H9 (cell line): ENCODE measurements around the gene GRB14. TPM values are rescaled to one million over a fixed set of nuclear protein-coding genes. Genes with fewer than 3 reads are reported as not detected.

Source experiments
- DNase-seq: peaks from one replicate; pipeline ENCODE4 v3.0.0-alpha.2; 2017
- H2AFZ ChIP-seq: one replicate; pipeline ENCODE4 v1.6.1; 2013; ENCODE audit warnings: mild to moderate bottlenecking, low read length, control low read depth, moderate library complexity
- H2AK5ac ChIP-seq: 2 replicates; pipeline ENCODE4 v1.6.1; 2013; ENCODE audit warnings: low read length, control low read depth, mixed read lengths; ENCODE audit not compliant: insufficient read length
- H2BK120ac ChIP-seq: one replicate; pipeline ENCODE4 v1.6.1; 2013; ENCODE audit warnings: low read depth, mild to moderate bottlenecking, low read length, control low read depth, inconsistent platforms; ENCODE audit not compliant: poor library complexity, severe bottlenecking
- H2BK12ac ChIP-seq: 2 replicates; pipeline ENCODE4 v1.6.1; 2013; ENCODE audit warnings: low read length, control low read depth, mixed read lengths, low read depth; ENCODE audit not compliant: insufficient read length
- H2BK15ac ChIP-seq: 2 replicates; pipeline ENCODE4 v1.6.1; 2013; ENCODE audit warnings: low read depth, low read length, control low read depth
- H2BK20ac ChIP-seq: one replicate; pipeline ENCODE4 v1.6.1; 2013; ENCODE audit warnings: low read depth, mild to moderate bottlenecking, low read length, control low read depth, inconsistent platforms; ENCODE audit not compliant: poor library complexity, severe bottlenecking
- H2BK5ac ChIP-seq: 2 replicates; pipeline ENCODE4 v1.6.1; 2013; ENCODE audit warnings: low read length, control low read depth, mixed read lengths; ENCODE audit not compliant: insufficient read length
- H3K14ac ChIP-seq: 2 replicates; pipeline ENCODE4 v1.6.1; 2013; ENCODE audit warnings: low read length, control low read depth; ENCODE audit not compliant: insufficient read depth
- H3K18ac ChIP-seq: 2 replicates; pipeline ENCODE4 v1.6.1; 2013; ENCODE audit warnings: low read depth, mild to moderate bottlenecking, mixed read lengths, low read length, control low read depth; ENCODE audit not compliant: insufficient read length
- H3K23ac ChIP-seq: 2 replicates; pipeline ENCODE4 v1.6.1; 2013; ENCODE audit warnings: low read length, control low read depth, mixed read lengths, low read depth; ENCODE audit not compliant: insufficient read length
- H3K23me2 ChIP-seq: 2 replicates; pipeline ENCODE4 v1.6.1; 2013; ENCODE audit warnings: low read depth, mild to moderate bottlenecking, mixed read lengths, low read length, control low read depth; ENCODE audit not compliant: insufficient read length, poor library complexity, severe bottlenecking
- H3K27ac ChIP-seq: 2 replicates; pipeline ENCODE4 v1.5.1; 2013; ENCODE audit warnings: low read length, control low read depth, mixed read lengths, low read depth; ENCODE audit not compliant: insufficient read length
- H3K27me3 ChIP-seq: 2 replicates; pipeline ENCODE4 v1.6.1; 2013; ENCODE audit warnings: low read length, control low read depth, inconsistent platforms; ENCODE audit not compliant: insufficient read depth
- H3K4ac ChIP-seq: 2 replicates; pipeline ENCODE4 v1.6.1; 2013; ENCODE audit warnings: low read depth, mild to moderate bottlenecking, control low read depth, inconsistent platforms, low read length, moderate library complexity
- H3K4me1 ChIP-seq: 2 replicates; pipeline ENCODE4 v1.6.1; 2013; ENCODE audit warnings: low read length, control low read depth, inconsistent platforms; ENCODE audit not compliant: insufficient read depth
- H3K4me2 ChIP-seq: 2 replicates; pipeline ENCODE4 v1.6.1; 2013; ENCODE audit warnings: low read length, control low read depth, mixed read lengths; ENCODE audit not compliant: insufficient read length, insufficient read depth
- H3K56ac ChIP-seq: 2 replicates; pipeline ENCODE4 v1.6.1; 2013; ENCODE audit warnings: low read depth, mild to moderate bottlenecking, mixed read lengths, low read length, control low read depth; ENCODE audit not compliant: insufficient read length
- H3K79me1 ChIP-seq: 2 replicates; pipeline ENCODE4 v1.6.1; 2013; ENCODE audit warnings: low read depth, mild to moderate bottlenecking, moderate library complexity, low read length, control low read depth, inconsistent platforms; ENCODE audit not compliant: insufficient read depth, poor library complexity, severe bottlenecking
- H3K79me2 ChIP-seq: 2 replicates; pipeline ENCODE4 v1.6.1; 2013; ENCODE audit warnings: low read length, control low read depth, inconsistent platforms; ENCODE audit not compliant: insufficient read depth
- H3K9ac ChIP-seq: 2 replicates; pipeline ENCODE4 v1.6.1; 2013; ENCODE audit warnings: low read length, control low read depth, mixed read lengths; ENCODE audit not compliant: insufficient read length; ENCODE audit errors: extremely low read depth
- H3K9me3 ChIP-seq: one replicate; pipeline ENCODE4 v1.6.1; 2013; ENCODE audit warnings: low read depth, low read length, inconsistent platforms; ENCODE audit not compliant: control insufficient read depth
- H3T11ph ChIP-seq: one replicate; pipeline ENCODE4 v1.6.1; 2013; ENCODE audit warnings: mild to moderate bottlenecking, low read length, control low read depth, inconsistent platforms
- H4K20me1 ChIP-seq: one replicate; pipeline ENCODE4 v1.6.1; 2013; ENCODE audit not compliant: control insufficient read depth, insufficient read length, insufficient read depth
- H4K5ac ChIP-seq: 2 replicates; pipeline ENCODE4 v1.6.1; 2013; ENCODE audit warnings: low read depth, mild to moderate bottlenecking, mixed read lengths, low read length, control low read depth; ENCODE audit not compliant: insufficient read length
- H4K8ac ChIP-seq: replicated peaks from 2 replicates; pipeline ENCODE4 v1.6.1; 2013; ENCODE audit warnings: low read length, control low read depth, mixed read lengths, low read depth; ENCODE audit not compliant: insufficient read length
- H4K91ac ChIP-seq: 2 replicates; pipeline ENCODE4 v1.6.1; 2013; ENCODE audit warnings: low read depth, mild to moderate bottlenecking, moderate library complexity, mixed read lengths, low read length, control low read depth; ENCODE audit not compliant: insufficient read length
- H3K27ac Mint-ChIP-seq, 3 experiments: 2 replicates in 2 of 3; 3 replicates in 1 of 3; pipeline ENCODE4 v1.8.0; 2020 to 2021; ENCODE audit warnings: mixed read lengths in 3 of 3, mild to moderate bottlenecking in 1 of 3, moderate library complexity in 1 of 3
- H3K27me3 Mint-ChIP-seq: 2 replicates; pipeline ENCODE4 v1.8.0; 2021; ENCODE audit warnings: low read depth, mild to moderate bottlenecking, moderate library complexity, mixed read lengths
- H3K36me3 Mint-ChIP-seq, 3 experiments: 2 replicates in 2 of 3; 3 replicates in 1 of 3; pipeline ENCODE4 v1.8.0; 2020 to 2021; ENCODE audit warnings: low read depth in 3 of 3, mixed read lengths in 3 of 3; ENCODE audit not compliant: insufficient read depth in 1 of 3
- H3K4me1 Mint-ChIP-seq, 2 experiments: 2 replicates each; pipeline ENCODE4 v1.8.0; 2020; ENCODE audit warnings: mixed read lengths in 2 of 2
- H3K4me3 Mint-ChIP-seq, 2 experiments: 2 replicates in 1 of 2; 3 replicates in 1 of 2; pipeline ENCODE4 v1.8.0; 2020 to 2021; ENCODE audit warnings: mild to moderate bottlenecking in 2 of 2, mixed read lengths in 2 of 2, moderate library complexity in 1 of 2
- H3K9me3 Mint-ChIP-seq, 2 experiments: 2 replicates in 1 of 2; 3 replicates in 1 of 2; pipeline ENCODE4 v1.8.0; 2020; ENCODE audit warnings: mild to moderate bottlenecking in 2 of 2, mixed read lengths in 2 of 2, moderate library complexity in 1 of 2
- CTCF ChIP-seq: fragments of 200-600 bp; sonication (generic); conservative IDR thresholded peaks from 3 replicates; pipeline ENCODE4 v1.8.0; 2021; ENCODE audit warnings: antibody characterized with exemption, mild to moderate bottlenecking
- WGBS: extraction: QIAGEN DNeasy Blood & Tissue Kit; methylation state at CpG from one replicate; pipeline ENCODE4 v1.1.7; 2013; ENCODE audit warnings: missing lambda C conversion rate, low lambda C conversion rate, mixed read lengths; ENCODE audit not compliant: insufficient read length; ENCODE audit errors: extremely low coverage; 5-methylcytosine and 5-hydroxymethylcytosine counted together
- total RNA-seq: library from RNA; stranded (reverse); gene quantifications from 2 replicates; pipeline ENCODE4 v1.2.1, GENCODE V29; 2021

GRB14 gene
- total RNA-seq, 1 experiment from 2014 or later, result 7.6 TPM

- H4K5ac ChIP-seq, result no peak overlapping the region
- no peak overlapping the region for H2BK12ac ChIP-seq
- H3K14ac ChIP-seq, result no peak overlapping the region
These were observed 143.1 kb downstream of the GRB14 start for GRCh38 chr2:164478205-164478604.

More at GRCh38 chr2:164478205-164478604, 143.1 kb downstream of the GRB14 start:
- no peaks in the 10 kb centered on the region for H3K9me3 ChIP-seq
- H2AK5ac ChIP-seq, result no peak overlapping the region
- WGBS, result no CpG with 5 or more reads among the region's 2 CpGs
- no peaks in the 10 kb centered on the region for H3K4me1 Mint-ChIP-seq
- no peak overlapping the region for H3K4ac ChIP-seq
- no peak overlapping the region for H2BK5ac ChIP-seq
- DNase-seq, result no peak
- H4K20me1 ChIP-seq, result no peaks in the 10 kb centered on the region
- H3K4me3 Mint-ChIP-seq, result no peak overlapping the region
- H3K79me2 ChIP-seq, result no peaks in the 10 kb centered on the region
- H2BK15ac ChIP-seq, result no peak overlapping the region
- no peak overlapping the region for H3T11ph ChIP-seq
- H3K9me3 Mint-ChIP-seq, result no peaks in the 10 kb centered on the region
- no peaks in the 10 kb centered on the region for H3K27me3 ChIP-seq
- H4K91ac ChIP-seq, result no peak overlapping the region
- no peak overlapping the region for H3K27ac Mint-ChIP-seq
- no peak overlapping the region for H3K56ac ChIP-seq
- no peak overlapping the region for H2AFZ ChIP-seq
- no peak overlapping the region for H2BK120ac ChIP-seq
- no peaks in the 10 kb centered on the region for H3K36me3 Mint-ChIP-seq
- no peaks in the 10 kb centered on the region for H3K79me1 ChIP-seq
- no peaks in the 10 kb centered on the region for H3K23me2 ChIP-seq
- H2BK20ac ChIP-seq, result no peak overlapping the region
- H3K18ac ChIP-seq, result no peak overlapping the region
- TF ChIP-seq CTCF, result no peak
- no peak overlapping the region for H4K8ac ChIP-seq
- H3K27me3 Mint-ChIP-seq, result no peaks in the 10 kb centered on the region
- no peak overlapping the region for H3K23ac ChIP-seq
- no peak overlapping the region for H3K27ac ChIP-seq
- no peak overlapping the region for H3K9ac ChIP-seq
- no peak overlapping the region for H3K4me2 ChIP-seq
- no peaks in the 10 kb centered on the region for H3K4me1 ChIP-seq
